NCI-H2081 treated with DMSO at 0.1 percent for 48 hours (cell line): ENCODE measurements around the gene CYP2S1.
"Not testable (repeated sequence)": the region's sequence is repeated elsewhere in the genome, so short reads cannot be mapped to it uniquely, and the experiment has no call there.

Source experiments
- DNase-seq: peaks from one replicate; lab custom pipeline; 2025; lab: John Stamatoyannopoulos, UW

CYP2S1 gene

DNA sequence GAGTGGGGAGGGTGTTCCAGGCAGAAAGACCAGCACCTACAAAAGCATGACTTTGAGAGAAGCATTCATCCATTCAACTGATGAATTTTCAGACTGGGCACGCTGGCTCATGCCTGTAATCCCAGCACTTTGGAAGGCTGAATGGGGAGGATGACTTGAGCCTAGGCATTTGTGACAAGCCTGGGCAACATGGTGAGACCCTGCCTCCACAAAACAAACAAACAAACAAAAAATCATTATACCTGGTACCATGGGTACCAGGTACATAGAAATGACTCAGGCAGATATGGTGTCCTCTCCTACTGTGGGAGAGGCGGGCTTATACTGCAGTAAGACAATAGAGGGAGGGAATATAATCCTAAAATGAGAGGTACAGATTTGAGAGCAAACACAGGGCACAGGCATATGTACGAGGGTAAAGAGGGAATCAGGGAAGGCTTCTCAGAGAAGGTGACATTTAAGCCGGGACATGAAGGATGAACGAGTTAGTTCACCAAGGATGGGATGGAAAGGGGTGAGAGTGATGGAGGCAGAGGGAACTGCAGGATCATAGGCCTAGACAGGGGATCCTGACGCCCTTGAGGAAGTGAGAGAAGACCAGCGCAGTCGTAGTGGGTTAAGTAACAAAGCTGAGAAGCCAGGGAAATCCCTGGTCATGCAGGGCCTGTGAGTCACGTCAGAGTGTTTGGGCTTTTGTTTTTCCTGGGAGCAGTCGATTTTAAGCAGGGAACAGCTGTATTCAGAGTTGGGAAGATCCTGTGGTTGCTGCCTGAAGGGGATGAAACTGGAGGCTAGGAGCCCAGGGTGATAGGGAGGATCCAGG is 2.9 kb downstream of the CYP2S1 start:
- no peak for DNase-seq

DNA sequence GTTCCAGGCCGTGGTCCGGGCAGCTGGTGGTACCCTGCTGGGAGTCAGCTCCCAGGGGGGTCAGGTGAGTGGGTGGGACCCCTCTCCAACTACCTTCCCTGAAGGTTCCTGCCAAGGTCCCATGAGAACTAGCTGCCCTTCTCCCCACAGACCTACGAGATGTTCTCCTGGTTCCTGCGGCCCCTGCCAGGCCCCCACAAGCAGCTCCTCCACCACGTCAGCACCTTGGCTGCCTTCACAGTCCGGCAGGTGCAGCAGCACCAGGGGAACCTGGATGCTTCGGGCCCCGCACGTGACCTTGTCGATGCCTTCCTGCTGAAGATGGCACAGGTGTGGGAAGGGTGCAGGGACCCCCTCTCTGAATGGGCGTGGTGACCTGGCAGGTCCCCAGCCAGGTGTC is 5.5 kb downstream of the CYP2S1 start:
- no peak for DNase-seq

DNA sequence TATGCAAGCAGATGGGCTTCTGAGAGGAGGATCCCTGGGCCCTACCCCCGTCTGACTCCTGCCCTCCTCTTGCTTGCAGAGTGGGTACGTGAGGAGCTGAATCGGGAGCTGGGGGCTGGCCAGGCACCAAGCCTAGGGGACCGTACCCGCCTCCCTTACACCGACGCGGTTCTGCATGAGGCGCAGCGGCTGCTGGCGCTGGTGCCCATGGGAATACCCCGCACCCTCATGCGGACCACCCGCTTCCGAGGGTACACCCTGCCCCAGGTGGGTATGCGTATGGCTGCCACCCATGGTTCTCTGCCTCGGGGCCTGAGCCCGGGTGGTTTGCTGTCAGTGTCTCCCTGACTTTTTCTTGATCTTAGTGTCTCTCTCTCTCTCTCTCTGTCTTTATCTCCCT is 10.4 kb downstream of the CYP2S1 start:
- DNase-seq, result no peak

DNA sequence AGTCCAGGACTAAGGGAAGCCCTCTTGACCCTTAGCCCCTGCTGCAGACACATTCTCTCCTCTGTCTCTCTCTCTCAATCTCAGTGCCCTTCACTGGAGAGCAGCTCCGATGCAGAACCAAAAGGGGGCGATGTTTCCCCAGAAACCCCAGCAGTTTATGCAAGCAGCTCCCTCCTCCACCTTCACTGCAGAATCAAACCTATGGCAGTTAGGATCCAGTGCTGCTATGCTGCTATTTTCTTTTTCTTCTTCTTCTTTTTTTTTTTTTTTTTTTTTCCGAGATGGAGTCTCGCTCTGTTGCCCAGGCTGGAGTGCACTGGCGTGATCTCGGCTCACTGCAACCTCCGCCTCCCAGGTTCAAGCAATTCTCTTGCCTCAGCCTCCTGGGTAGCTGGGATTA is 11.3 kb downstream of the CYP2S1 start:
- DNase-seq, result not testable (repeated sequence)

DNA sequence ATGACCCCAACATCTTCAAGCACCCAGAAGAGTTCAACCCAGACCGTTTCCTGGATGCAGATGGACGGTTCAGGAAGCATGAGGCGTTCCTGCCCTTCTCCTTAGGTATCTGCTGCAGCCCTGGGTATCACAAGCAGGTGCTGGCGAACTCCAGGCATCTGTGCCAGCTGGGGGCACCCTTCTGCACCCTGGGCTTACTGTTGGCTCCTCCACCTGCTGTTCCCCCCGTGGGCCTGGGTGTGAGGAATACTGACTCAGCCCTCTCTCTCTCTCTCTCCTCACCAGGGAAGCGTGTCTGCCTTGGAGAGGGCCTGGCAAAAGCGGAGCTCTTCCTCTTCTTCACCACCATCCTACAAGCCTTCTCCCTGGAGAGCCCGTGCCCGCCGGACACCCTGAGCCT is 13.0 kb downstream of the CYP2S1 start:
- DNase-seq, result no peak

DNA sequence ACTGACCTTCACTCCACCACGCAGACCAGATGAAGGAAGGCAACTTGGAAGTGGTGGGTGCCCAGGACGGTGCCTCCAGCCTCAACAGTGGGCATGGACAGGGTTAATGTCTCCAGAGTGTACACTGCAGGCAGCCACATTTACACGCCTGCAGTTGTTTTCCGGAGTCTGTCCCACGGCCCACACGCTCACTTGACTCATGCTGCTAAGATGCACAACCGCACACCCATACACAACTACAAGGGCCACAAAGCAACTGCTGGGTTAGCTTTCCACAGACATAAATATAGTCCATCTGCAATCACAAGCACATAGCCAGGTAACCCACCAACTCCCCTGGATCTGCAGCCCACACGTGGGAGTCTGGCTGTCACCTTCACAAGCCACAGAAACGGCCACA is 13.4 kb downstream of the CYP2S1 start:
- no peak for DNase-seq

DNA sequence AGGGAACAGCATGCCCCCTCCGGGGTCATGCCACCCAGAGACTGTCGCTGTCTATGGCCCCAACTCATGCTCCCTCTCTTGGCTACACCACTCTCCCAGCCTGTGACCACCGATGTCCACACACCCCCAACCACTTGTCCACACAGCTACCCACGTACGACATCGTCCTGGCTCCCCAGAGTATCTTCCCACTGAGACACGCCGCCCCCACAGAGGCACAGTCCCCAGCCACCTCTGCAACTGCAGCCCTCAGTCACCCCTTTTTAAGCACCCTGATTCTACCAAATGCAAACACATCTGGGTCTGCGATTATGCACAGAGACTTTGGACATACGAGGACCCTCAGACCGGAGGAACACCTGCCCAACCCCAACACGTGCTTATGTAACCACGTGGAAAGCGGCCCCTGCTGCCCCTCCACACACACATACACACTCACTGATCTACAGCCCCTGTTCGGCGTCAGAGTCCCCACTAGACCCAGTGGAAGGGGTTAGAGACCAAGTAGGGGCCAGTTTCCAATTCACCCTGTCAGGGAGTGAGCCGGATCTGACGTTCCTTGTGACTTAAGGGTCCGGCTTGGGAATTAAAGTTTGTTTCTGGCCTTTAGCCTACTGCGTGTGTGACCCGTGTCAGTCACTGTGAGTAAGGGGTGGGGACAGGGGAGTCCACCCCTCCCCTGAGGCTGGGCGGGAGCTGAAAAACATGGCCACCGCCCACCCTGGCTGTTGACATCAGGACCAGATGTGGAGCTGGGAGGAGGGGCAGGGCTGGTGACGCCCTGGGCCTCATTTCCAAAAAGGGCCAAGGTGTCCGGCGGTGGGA is 14.1 kb downstream of the CYP2S1 start:
- DNase-seq, result no peak

DNA sequence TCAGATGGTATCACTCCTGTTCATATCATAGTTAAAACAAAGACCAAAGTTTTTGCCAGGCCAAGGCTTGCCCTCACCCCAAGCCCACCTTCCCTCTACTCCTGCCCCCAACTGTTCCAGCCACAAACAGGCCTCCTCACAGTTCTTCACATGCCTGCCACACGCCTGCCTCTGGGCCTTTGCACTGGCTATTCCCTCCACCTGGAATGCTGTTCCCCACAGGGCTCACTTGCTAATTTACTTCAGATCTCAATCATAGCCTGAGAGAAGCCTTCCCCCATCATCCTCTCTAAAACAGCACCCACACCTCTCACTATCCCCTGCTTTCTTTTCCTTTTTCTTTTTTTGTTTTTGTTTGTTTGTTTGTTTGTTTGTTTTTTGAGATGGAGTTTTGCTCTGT is 21.1 kb downstream of the CYP2S1 start:
- no peak for DNase-seq

DNA sequence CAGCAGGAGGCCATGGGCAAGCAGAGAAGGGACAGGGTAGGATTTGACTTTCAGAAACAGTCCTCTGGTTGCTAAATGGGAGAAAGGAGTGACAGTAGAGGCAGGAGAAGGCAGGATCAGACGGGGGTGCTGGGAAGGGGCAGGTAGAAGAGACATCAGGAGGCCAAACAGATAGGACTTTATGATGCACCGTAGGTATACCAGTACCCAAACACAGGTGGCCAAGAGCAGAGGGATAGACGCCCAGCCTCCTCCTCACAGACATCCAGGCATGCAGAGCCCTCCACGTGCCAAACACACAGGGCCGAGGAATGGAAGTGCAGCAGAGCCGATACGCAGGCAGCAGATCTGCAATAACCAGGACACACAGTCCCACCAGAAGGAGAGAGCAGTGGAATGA is 24.7 kb downstream of the CYP2S1 start:
- DNase-seq, result no peak

DNA sequence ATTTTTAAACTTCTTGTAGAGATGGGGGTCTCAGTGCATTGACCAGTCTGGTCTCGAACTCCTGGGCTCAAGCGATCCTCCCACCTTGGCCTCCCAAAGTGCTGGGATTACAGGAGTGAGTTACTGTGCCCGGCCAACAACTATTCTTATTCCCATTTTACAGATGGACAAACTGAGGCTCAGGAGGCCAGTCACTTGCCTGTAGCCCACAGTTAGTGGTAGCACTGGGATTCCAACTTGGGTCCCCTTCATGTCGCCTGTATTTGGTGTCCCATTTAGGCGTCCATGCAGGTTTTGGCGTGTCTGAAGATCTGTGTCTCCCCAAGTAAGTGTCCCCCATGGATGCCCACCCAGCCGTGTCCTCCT is 25.2 kb downstream of the CYP2S1 start:
- DNase-seq, result no peak

DNA sequence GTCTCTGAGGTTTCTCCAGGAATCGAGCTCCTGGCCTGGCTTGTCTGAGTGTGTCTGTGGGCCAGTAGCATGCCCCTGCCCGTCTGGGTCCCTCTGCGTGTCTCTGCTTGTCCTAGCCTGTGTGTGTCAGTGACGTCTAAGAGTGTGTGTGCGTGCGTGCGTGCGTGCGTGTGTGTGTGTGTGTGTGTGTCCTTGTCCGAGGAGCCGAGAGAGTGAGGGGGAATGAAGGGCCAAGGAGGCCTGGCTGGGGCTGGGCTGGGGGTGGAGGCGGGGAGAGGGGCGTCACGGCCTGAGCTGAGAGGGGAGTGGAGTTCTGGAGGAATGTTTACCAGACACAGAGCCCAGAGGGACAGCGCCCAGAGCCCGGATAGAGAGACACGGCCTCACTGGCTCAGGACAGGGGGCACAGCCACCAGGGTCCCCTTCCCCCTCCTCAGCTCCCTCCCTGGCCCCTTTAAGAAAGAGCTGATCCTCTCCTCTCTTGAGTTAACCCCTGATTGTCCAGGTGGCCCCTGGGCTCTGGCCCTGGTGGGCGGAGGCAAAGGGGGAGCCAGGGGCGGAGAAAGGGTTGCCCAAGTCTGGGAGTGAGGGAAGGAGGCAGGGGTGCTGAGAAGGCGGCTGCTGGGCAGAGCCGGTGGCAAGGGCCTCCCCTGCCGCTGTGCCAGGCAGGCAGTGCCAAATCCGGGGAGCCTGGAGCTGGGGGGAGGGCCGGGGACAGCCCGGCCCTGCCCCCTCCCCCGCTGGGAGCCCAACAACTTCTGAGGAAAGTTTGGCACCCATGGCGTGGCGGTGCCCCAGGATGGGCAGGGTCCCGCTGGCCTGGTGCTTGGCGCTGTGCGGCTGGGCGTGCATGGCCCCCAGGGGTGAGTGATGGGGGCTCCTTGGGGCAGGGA is 25.8 kb downstream of the CYP2S1 start, which contains the start of gene AXL:
Gene AXL (plus strand): TSS at position 609 of the 893 bp plus-strand sequence. CDS start 170 bp downstream, at position 779.
- no peak for DNase-seq

DNA sequence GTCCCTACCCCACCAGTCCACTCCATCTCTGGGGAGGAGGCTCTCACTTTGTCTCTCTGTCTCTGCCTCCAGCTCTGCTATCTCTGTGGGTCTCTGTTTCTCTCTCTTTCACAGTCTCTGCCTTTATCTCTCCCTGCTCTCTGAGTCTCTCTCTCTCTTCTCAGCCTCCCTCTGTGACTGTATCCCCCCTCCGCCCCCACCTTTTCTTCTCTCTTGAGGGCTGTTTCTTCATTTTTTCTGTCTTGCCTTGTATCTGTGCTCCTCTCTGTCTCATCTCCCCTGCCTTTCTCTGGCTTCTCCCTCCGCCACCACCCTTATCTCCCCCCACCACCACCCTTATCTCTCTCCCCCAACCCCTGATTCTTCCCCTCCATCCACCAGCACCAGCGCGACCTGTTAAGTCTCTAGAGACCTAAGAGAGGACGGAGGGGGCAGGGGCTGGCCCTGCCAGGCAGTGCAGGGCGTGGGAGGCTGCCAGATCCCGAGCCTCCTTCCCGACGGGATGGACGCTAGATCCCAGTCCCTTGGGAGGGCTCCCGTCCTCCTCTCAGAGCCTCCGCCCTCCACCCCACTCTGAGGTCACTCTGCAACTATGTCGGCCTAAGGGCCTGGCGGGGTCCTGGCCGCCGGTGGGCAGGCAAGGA is 27.0 kb downstream of the CYP2S1 start:
- DNase-seq, result no peak

DNA sequence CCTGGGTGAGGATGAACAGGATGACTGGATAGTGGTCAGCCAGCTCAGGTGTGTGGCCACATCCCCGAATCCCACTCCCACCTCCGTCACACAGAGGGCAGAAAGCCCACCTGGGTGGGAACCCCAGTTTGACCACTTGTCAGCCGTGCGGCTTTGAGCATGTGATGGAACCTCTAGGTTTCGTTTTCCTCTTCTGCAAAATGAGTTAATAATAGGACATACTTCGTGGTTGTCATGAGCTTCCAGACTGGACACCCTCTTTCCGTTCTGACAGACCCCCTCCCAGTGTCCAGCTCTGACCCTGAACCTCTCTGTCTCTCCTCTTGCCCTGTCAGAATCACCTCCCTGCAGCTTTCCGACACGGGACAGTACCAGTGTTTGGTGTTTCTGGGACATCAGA is 27.8 kb downstream of the CYP2S1 start:
- no peak for DNase-seq

DNA sequence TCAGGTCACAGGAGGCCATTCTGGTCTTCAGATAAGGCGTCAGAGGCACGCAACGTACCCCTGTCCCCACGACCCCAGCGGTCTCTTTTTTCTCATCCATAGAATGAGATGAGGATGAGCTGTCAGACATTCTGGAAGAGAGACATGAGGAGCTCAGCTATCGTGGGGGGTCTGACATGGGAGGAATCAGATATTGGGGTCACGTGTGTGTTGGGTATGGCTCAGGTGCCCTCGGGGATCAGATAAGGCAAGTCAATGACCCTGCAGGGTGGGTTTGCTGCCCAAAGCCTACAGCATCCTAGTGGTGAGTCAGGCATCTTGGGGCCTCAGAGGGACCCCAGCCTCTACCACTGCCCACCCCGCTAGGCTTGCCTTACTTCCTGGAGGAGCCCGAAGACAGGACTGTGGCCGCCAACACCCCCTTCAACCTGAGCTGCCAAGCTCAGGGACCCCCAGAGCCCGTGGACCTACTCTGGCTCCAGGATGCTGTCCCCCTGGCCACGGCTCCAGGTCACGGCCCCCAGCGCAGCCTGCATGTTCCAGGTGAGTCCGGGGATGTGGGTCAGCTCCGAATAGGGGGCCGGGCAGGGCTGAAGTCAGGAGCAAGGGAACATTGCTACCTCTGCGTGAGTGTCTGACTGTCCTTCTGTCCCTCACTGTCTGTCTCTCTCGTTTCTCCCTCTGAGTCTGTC is 28.6 kb downstream of the CYP2S1 start:
- DNase-seq, result no peak

DNA sequence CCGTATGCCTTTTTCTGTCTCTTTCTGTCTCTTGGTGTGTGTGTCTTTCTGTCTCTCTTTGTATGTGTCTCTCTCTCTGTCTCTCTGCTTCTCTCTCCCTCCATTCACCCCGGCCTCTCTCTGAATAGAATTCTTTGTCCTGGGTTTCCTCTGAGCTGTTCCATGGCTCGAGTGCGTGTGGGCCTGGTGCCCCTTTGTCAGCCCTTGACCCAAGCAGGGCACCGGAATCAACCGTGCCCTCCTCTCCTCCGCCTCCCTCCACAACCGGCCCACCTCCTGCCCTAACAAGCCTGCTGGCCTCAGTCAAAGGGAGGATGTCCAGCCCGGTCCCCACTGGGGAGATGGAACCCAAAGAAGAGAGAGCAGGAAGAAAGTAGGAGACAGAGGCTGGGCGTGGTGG is 29.2 kb downstream of the CYP2S1 start:
- DNase-seq, result no peak

DNA sequence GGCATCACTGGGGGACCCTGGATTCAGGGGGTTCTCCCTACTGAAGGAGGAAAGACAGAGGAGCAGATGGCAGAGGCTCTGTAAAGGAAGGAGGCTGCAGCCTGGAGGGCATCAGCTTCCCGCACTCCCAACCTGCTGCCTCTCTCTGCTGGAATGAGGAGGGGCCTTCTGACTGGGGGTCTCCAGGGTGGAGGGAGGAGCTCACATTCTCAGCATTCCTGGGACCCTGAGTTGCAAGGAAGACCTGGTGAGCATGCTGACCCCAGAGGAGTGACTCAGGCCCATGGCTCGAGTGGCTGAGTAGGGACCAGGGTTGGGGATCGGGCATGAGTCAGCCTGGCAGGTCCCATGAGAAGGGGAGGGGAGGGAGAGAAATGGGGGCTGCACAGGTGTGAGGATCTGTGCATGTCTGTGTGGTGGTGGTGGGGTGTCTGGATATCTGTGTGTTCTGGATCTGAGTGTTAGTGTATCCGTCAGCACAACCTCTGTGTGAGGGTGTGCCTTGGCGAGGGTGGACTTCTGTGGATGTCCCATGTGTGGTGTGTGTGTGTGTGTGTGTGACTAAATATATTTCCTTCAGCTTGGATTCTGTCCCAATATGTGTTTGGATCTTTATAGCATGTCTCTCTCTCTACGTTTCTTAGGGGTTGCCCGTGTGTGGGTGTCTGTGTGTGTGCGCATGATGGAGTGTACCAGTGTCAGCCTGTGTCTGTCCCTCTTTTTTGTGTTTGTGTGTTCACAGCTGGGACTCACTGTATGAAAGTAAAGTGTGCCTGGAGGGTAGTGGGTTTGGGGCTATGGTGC is 30.6 kb downstream of the CYP2S1 start:
- DNase-seq, result no peak

DNA sequence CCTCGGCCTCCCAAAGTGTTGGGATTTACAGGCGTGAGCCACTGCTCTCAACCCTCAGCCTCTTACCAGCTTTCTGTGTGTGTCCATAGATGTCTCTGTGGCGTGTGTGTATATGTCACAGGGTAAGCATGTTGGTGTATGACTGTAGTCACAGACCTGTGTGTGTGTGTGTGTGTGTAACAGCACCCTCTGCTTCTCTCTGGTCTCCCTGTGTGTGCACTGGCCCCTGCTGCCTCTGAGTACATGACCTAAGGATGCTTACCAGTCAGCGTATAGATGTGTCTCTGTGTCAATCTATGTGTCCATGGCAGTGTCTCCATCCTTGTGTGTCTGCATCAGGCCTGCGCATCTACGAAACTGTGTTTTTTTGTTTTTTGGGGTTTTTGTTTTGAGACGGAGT is 31.6 kb downstream of the CYP2S1 start:
- DNase-seq, result no peak

DNA sequence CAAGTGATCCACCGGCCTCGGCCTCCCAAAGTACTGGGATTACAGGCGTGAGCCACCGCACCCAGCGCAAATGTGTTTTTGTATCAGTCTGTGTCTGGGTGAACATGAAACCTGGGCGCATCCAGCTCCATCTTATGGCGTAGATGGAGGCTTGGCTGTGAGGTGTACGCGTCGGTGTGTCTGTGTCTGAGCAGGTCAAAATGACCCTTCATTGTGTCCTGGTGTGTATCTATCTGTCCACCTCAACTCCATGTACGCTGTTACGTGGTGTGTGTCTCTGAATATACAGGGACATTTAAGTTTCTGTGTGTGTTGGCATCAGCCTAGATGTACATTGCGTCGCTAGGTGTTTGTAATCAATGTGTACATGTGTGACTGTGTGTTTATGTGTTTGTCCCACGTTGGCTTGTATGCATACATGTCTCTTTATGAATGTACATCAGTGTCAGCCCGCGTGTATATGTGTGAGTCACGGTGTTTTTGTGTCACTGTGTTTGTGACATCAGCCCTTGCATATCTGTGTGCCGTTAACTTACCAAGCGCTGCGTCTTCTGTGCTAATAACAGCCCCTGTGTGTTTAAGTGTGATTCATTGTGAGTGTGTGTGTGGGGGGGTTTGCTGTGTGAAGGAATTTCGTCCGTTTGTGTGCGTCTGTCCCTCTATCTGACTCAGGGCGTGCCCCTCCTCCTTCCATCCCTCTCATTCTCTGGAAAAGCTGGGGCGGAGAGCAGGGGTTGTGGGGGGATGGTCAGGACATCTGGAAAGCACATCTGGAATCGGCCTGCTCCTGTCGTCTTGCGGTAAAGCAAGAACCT is 32.4 kb downstream of the CYP2S1 start:
- DNase-seq, result no peak

DNA sequence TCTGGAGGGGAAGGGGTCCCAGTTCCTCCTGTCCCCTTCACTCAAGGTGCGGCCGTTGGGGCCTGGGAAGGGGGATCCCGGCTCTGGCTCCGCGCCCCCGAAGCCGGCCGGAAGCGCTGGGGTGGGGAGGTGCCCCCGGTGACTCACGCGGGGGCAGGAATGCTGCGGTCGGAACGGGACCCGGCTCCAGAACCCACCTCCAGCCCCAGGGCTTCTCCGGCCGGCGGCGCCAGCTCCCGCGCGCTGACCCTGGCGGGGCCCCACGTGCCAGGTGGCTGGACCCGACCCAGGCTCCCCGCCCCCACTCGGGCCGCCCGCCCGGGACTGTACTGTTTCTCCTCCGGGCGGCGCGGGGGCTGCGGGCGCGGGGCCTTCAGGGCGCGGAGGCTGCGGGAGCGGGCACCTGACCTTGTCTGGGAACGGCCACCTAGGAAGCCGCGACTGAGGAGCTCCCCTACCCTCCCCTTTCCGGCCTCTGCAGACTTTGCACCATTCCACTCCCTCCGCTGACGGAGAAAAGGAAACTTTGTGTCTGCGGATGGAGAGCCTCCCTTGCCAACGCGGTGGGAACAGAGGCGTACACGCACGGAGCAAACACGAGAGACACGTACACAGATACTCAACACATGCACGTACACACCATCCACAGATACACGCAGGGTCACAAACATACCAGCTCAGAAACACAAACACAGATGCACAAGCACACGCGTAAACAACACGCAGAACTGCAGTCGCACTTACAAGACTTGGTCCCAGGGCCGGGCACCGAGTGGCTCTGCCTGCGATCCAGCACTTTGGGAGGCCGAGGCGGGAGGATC is 33.2 kb downstream of the CYP2S1 start:
- no peak for DNase-seq
